Fibroblast of lung (primary cell): Measurements from ENCODE around the gene NRIP1.

Source experiments
- CTCF ChIP-seq, 2 donors: IDR thresholded peaks in 1 of 2; conservative IDR thresholded peaks in 1 of 2; 1 replicate in 1 of 2; 2 replicates in 1 of 2; pipeline ENCODE4 v1.5.1; 2011 to 2012; ENCODE audit warnings: low read length in 2 of 2, control low read depth in 1 of 2, inconsistent platforms in 1 of 2, low read depth in 1 of 2, mild to moderate bottlenecking in 1 of 2
- EZH2 ChIP-seq: IDR thresholded peaks from 2 replicates; pipeline ENCODE4 v1.5.1; 2012; ENCODE audit warnings: low read length, control low read depth, mild to moderate bottlenecking; ENCODE audit errors: missing control alignments

GRCh38 chr21:15104470-15104869 lies 39.7 kb upstream of the NRIP1 start:
- no peak for TF ChIP-seq CTCF (conservative IDR thresholded peaks at IDR 0.05 in 1 of 2, IDR thresholded peaks at IDR 0.05 in 1 of 2; ENCODE audit: low read depth in 1 of 2, low read length in 2 of 2)
- no peak for TF ChIP-seq EZH2
